HG03469 (cell line): ENCODE measurements around the gene SLITRK1.

Source experiments
- ATAC-seq: cut with Tn5 transposase; IDR thresholded peaks from one replicate; pipeline ENCODE4 v1.9.1; 2021; ENCODE audit warnings: mild to moderate bottlenecking, moderate library complexity, moderate number of reproducible peaks; ENCODE audit not compliant: unreplicated experiment

Gene SLITRK1

GRCh38 chr13:83881917-83882605 lies at the start of gene SLITRK1:
TSS of gene SLITRK1 (minus strand) at chr13:83882474. CDS start at chr13:83881507, 967 bp downstream.
- no peak for ATAC-seq

- no peak for ATAC-seq
These were observed 46.9 kb upstream of the SLITRK1 start for GRCh38 chr13:83929157-83929556.

- no peak for ATAC-seq
These were observed 37.5 kb upstream of the SLITRK1 start for GRCh38 chr13:83919775-83920174.

- ATAC-seq = no peak
These were observed 32.1 kb upstream of the SLITRK1 start for GRCh38 chr13:83914368-83914767.

- ATAC-seq = no peak
These were observed 25.1 kb upstream of the SLITRK1 start for GRCh38 chr13:83907196-83907989.

- no peak for ATAC-seq
These were observed 24.1 kb upstream of the SLITRK1 start for GRCh38 chr13:83906240-83906820.

GRCh38 chr13:83905641-83906040 lies 23.4 kb upstream of the SLITRK1 start:
- ATAC-seq = no peak

- ATAC-seq = no peak
These were observed 13.8 kb upstream of the SLITRK1 start for GRCh38 chr13:83895994-83896580.

GRCh38 chr13:83890358-83890757 lies 8.1 kb upstream of the SLITRK1 start:
- no peak for ATAC-seq

- no peak for ATAC-seq
These were observed 1.9 kb upstream of the SLITRK1 start for GRCh38 chr13:83884141-83884540.

- ATAC-seq = no peak
These were observed 818 bp upstream of the SLITRK1 start for GRCh38 chr13:83883061-83883523.

GRCh38 chr13:83882606-83882959 lies 309 bp upstream of the SLITRK1 start:
- no peak for ATAC-seq

GRCh38 chr13:83881140-83881684 lies 1.1 kb downstream of the SLITRK1 start:
- no peak for ATAC-seq

- no peak for ATAC-seq
These were observed 1.8 kb downstream of the SLITRK1 start for GRCh38 chr13:83880275-83881139.

GRCh38 chr13:83879431-83880171 lies 2.7 kb downstream of the SLITRK1 start:
- no peak for ATAC-seq

- ATAC-seq = no peak
These were observed 3.4 kb downstream of the SLITRK1 start for GRCh38 chr13:83878691-83879430.

GRCh38 chr13:83877651-83878355 lies 4.5 kb downstream of the SLITRK1 start:
- no peak for ATAC-seq

GRCh38 chr13:83876546-83876945 lies 5.7 kb downstream of the SLITRK1 start:
- peak; percentile 80 for ATAC-seq
